NCI-H226 (cell line): Measurements from ENCODE around the gene ADPRH.

Experiments used
- DNase-seq: peaks from one replicate; pipeline ENCODE4 v3.0.0-alpha.2; 2015

ADPRH gene

DNA sequence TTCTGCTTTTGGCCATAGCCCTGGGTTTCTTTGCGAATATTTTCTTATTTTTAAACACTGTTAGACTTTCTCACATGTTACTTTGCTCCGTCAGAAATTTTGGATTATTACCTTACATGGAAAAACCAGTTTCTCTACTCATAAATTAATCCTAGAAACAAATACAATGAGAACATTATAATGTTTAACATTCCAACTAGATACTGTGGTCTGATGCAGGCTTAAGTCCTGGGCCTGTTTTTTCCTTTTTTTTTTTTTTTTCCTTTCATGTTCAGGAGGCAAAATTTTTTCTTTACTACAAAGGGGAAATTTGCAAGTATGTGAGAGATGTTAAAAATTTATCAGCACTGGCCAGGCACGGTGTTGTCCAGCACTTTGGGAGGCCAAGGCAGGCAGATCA is 52.2 kb downstream of the ADPRH start:
- no peak for DNase-seq

DNA sequence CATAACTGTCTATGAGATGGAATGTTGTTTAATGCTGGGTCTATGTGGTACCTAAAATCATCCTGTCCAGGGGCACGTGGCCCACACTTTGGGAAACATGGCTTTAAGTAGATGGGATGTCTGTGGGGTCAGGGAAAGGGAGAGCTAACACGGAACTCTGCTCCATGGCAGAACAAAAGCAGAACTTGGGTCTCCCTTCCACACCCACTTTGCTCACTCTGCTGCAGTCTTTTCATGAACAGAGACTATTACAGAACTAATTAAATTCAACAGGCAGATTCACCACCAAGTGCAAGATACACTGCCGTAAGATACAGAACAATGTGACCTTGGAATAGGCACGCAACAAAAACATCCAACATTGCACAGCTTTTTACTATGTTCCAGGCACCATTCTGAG is 52.9 kb downstream of the ADPRH start:
- DNase-seq, result no peak

DNA sequence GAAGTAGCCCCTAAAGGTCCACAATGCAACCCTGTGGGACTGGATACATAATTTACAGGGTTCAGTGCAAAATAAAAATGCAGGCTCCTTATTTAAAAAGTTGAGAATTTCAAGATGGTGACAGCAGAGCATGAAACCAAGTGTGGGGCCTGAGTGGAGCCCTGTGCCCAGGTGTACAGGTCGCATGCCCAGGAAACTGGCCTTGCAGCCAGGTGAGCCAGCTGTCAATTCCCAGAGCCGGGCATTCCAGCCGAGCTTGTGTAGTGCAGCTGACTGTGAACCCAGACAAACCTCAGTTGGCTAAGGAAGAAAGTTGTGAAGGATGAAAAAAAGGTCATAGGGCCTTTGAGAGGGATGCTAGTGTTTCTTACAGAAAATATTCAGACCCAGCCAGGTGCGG is 53.5 kb downstream of the ADPRH start:
- DNase-seq, result no peak

DNA sequence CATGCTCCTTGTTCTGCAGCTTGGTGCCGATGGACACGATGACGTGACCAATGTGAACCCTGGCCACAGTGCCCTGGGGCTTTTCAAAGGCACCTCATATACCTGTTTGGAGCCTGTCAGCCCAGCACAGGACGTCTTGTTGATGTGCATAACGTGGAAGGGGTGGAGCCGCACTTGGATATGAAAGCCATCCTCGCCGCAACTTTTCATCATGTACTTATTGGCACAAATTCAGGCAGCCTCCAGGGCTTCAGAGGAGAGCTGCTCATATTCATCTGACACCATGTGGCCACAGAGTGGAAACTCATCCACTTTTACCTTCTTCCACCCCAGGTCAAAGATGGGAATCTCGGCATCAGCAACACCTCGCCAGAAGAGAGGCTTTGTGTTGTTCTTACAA is 56.4 kb downstream of the ADPRH start:
- DNase-seq, result no peak

DNA sequence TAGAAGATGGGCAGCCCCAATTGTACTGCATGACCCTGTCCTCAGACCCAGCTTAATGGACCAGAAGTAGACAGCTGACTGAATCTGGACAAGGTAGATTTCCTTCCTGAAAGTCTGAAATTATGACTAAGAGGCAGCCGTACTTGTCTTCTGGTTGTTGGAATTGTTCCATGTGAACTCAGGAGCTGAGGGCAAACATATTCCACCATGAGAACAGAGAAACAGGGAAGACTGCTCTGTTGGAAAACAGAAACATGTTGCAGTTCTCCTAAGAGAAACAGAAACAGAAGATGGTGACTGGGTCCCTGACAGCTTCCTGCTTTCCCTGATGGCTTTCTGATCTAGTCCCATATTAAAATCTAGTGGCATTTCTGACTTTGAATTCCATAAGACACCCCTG is 57.0 kb downstream of the ADPRH start:
- DNase-seq, result peak; percentile 14

DNA sequence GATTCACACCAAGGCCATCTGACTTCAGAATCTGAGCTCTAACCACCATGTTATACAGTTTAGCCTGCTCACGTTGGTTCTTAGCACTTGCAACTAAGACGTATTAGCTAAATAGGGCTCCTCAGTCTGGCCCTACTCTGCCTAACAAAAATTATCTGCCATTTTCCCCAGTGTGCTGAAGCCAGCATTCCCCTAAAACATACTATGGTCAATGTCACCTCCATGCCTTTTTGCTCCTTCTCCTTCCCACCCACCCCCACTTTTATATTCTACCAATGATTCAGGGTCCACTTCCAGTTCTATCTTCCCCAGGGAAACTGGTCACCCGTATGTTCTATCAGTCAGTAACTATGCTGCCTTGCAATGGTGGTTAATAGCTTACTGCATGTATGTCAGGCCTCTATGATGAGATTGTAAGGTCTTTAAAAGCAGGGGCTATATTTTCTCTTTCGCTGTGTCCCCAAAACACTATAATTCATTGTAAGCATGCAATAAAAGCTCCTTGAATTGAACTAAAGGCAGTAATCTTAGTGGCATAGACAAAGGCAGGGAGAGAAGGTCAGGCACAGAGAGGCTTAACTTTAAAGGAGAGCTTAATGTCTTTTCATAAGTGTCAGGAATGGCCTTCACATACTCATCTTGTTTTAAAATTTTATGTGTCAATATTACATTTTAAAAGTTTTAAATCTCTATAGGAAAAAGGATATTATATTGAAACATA is 57.8 kb downstream of the ADPRH start:
- no peak for DNase-seq

DNA sequence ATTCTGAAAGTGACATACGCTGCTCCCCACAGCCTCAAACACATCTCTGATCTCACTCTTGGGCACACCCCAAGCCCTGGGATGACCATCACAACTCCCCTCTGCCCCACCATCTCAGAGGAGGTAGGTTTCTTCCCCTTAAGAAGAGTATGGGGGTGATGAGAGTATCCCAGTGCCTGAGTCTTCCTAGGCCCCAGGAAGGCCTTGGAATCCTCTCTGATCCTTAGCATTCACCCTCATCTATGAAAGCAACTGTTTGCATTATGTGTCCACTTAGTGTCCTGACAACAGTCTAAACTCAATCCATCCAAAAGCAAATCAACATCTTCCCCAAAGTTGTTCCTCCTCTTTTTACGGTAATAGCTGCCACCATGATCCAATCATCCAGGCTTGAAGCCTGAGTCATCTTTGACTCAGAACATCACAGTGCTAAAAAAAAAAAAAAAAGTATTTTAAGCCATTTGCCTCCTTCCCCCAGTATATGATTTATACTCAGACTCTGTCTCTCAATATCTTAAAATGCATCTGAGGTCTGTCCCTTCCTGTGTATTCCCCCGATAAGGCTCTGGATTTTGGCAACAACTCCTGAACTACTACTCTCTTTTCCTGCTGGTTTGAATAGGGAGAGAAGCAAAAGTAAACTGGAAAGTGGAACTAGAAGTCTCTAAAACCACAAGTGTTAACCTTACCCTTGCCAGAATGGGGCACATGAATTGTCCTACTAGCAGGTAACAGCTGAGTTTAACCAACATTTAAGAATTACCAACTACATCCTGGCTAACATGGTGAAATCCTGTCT is 58.6 kb downstream of the ADPRH start:
- DNase-seq, result peak; percentile 40
